ENCODE results near the gene SYNM.

DNA sequence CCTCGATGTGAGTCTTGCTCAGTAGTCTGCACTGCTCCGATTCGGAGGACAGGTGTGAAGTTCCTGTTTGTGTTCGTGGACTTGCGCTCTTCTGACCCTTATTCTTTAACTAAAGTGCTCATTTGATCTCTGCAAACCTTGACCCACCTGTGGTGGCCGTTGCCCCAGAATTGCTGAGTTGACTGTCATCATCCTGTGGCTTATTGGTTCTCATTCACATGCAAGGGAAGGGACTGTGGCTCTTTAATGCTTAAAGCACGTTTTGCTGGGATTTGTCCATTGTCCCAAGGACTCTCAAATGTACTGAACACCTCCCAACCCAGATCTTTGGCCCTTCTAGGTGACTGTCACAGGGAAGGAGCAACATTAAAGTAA, 13.4 kb downstream of the SYNM start:
- TF ChIP-seq, protein P1, sequence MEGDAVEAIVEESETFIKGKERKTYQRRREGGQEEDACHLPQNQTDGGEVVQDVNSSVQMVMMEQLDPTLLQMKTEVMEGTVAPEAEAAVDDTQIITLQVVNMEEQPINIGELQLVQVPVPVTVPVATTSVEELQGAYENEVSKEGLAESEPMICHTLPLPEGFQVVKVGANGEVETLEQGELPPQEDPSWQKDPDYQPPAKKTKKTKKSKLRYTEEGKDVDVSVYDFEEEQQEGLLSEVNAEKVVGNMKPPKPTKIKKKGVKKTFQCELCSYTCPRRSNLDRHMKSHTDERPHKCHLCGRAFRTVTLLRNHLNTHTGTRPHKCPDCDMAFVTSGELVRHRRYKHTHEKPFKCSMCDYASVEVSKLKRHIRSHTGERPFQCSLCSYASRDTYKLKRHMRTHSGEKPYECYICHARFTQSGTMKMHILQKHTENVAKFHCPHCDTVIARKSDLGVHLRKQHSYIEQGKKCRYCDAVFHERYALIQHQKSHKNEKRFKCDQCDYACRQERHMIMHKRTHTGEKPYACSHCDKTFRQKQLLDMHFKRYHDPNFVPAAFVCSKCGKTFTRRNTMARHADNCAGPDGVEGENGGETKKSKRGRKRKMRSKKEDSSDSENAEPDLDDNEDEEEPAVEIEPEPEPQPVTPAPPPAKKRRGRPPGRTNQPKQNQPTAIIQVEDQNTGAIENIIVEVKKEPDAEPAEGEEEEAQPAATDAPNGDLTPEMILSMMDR (IDR thresholded peaks at IDR 0.05) = no peak
- TF ChIP-seq EZH2 (IDR thresholded peaks at IDR 0.05; ENCODE audit: borderline replicate concordance, insufficient read depth, low read depth, low read length, poor library complexity, severe bottlenecking) = no peak
